ENCODE data around the gene NLRP14. TPM values are rescaled to one million over a fixed set of nuclear protein-coding genes. Genes with fewer than 3 reads are reported as not detected.

NLRP14 gene, protein sequence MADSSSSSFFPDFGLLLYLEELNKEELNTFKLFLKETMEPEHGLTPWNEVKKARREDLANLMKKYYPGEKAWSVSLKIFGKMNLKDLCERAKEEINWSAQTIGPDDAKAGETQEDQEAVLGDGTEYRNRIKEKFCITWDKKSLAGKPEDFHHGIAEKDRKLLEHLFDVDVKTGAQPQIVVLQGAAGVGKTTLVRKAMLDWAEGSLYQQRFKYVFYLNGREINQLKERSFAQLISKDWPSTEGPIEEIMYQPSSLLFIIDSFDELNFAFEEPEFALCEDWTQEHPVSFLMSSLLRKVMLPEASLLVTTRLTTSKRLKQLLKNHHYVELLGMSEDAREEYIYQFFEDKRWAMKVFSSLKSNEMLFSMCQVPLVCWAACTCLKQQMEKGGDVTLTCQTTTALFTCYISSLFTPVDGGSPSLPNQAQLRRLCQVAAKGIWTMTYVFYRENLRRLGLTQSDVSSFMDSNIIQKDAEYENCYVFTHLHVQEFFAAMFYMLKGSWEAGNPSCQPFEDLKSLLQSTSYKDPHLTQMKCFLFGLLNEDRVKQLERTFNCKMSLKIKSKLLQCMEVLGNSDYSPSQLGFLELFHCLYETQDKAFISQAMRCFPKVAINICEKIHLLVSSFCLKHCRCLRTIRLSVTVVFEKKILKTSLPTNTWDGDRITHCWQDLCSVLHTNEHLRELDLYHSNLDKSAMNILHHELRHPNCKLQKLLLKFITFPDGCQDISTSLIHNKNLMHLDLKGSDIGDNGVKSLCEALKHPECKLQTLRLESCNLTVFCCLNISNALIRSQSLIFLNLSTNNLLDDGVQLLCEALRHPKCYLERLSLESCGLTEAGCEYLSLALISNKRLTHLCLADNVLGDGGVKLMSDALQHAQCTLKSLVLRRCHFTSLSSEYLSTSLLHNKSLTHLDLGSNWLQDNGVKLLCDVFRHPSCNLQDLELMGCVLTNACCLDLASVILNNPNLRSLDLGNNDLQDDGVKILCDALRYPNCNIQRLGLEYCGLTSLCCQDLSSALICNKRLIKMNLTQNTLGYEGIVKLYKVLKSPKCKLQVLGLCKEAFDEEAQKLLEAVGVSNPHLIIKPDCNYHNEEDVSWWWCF
- 0.07 and 0.23 TPM in 2 replicates for total RNA-seq (2014; rRNA removed; shearing (Covaris generic))
- 0.15 TPM in 1 of 2 replicates, not detected in the other for polyA plus RNA-seq (2014; cell fraction: nucleus; rRNA removed)

DNA sequence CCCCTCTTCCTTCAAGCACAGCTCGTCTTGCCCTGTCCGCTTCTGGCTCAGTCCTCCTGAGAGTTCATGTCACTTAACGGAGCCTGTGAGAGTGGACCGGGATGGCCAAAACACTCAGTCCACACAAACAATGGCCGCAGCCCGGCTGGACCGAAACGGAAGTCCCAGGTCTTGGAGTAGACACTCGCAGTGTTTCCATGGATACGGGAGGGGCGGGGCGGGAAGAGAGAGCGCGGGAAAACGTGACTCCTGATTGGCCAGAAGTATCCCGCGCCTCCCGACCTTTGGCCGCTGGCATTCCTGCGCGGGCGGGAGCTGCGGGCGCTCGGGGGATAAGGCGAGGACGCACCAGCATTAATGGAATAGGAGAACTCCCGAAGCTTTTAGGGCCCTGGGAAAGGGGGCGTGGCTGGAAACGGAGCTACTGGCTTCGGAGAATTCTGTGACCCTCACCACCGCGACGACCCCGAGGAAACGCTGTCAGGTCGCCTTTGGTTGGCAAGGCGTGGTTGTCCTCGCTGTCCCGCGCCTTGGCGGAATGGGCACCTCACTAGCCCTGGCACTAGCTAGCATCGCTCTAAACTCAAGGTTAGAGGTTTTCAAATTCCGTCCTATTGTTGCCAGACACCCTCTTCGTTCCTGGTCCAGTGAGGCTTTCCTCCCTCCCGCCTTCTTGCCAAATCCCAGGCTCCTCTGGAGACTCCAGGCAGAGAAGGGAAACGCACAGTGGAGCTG lies at the start of gene NLRP14, which contains the start of gene ZNF214:
Gene NLRP14, plus strand, starts transcription at position 297 of the 735 bp plus-strand sequence. CDS start 18,108 bp downstream, outside the sequence.
Gene ZNF214, minus strand, starts transcription at position 164 of the 735 bp plus-strand sequence. CDS start 17,511 bp downstream, outside the sequence.
- DNase-seq (ENCODE audit: extremely low read depth, low read depth): peak; percentile 91

DNA sequence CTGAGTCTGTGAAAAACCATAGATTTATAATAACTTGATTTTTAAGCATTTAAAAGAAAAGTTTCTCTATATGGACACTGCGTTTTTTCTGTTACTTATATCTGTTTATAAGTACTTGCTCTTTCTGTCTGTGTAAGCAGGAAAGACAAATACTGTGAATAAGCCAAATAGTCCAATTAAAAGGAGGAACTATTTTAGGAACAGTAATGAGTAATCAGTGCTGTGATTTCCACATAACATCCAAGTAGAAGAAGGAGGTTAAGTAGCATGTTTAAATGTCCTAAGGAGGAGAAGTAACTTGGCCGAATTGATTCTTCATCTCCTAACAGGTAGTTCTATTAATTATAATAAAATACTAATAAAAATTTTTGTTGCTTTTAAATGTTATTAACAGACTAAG lies 40.9 kb upstream of the NLRP14 start:
- DNase-seq (ENCODE audit: extremely low read depth, low read depth): no peak

- no peak for DNase-seq (ENCODE audit: extremely low read depth, low read depth)
Measured at GRCh38 chr11:6986487-6986886, 33.8 kb upstream of the NLRP14 start.

DNA sequence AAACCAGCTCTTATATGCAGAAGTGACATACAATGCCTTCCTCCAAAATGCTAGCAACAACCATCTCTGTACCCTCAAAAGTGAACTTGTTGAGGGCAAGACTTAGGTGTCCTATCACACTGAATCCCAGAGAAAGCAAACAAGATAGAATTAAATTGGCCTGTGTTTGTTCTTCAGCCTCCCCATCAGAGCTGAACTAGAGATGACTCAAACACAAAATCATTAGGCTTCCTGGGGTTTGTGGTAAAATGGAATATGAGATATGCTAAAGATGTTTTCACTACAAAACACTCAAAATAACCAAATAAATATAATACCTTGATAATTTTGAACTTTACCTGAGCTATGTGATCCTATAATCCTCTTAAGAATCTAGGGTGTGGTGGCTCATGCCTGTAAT lies 31.8 kb upstream of the NLRP14 start:
- DNase-seq (ENCODE audit: extremely low read depth, low read depth): no peak

GRCh38 chr11:6991227-6991626 lies 29.1 kb upstream of the NLRP14 start:
- DNase-seq (ENCODE audit: extremely low read depth, low read depth): no peak

DNA sequence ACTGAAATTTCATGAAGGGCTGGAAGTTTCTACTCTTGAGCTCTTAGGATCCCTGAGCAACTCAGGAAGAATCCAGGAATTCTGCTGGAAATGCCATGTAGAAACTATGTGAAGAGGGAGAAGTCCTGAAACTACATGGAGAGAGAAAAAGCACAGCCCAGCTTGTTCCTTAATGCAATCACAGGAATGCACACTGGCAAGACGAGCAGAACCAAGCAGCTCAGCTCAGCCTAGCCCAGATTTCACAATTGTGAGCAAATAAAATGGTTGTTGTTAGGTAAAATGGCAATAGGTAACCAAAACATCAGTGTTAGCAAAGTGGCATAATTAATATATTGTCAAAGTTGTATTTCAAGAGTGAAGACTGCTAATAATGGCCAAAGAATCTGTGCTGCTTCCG lies 28.3 kb upstream of the NLRP14 start:
- no peak for DNase-seq (ENCODE audit: extremely low read depth, low read depth)

DNA sequence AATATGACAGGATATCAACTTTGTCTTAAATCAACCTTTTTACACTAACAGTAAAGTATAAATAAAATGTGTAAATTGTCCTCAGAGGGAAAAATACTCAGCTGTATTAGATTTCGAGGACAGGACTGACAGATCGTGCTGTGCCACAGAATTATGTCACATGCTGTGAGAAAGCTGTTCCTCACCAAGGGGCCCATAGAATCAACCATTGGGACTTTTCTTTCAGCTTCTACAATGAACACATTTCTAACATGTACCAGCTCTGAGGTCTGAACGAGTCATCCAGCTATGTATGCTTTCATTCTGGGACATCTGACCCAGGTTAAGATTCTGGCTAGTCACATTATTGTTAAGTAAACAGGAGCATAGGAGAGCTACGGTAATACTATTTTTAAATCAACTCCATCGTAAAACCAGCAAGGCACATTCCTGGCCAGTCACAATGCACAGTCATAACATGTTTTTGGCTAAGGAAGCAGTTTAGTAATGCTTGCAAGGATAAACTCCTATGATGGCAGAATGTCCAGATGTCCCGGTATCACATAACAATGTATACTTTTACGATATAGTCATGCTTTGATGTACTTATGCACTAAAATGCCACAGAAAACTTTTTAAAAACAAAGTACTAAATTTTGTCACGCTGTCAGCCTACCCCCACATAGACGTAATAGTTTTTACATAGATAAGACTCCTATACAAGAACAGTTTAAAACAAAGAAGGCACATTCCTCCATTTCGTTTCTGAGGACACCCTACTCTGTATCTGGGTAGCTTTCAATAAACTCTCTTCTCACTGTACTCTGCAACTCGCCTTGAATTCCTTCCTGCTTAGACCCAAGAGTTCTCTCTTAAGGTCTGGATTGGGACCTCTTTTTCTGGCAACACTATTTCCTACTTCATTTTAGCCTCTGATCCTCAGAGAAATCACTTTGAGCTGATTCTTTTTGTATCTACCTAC lies 27.5 kb upstream of the NLRP14 start:
- no peak for DNase-seq (ENCODE audit: extremely low read depth, low read depth)

- no peak for DNase-seq (ENCODE audit: extremely low read depth, low read depth)
Measured at GRCh38 chr11:6995703-6996102, 24.6 kb upstream of the NLRP14 start.

GRCh38 chr11:7004482-7004881 lies 15.8 kb upstream of the NLRP14 start:
- no peak for DNase-seq (ENCODE audit: extremely low read depth, low read depth)

GRCh38 chr11:7014118-7014517 lies 6.2 kb upstream of the NLRP14 start:
- DNase-seq (ENCODE audit: extremely low read depth, low read depth): no peak

GRCh38 chr11:7016011-7016410 lies 4.3 kb upstream of the NLRP14 start:
- no peak for DNase-seq (ENCODE audit: extremely low read depth, low read depth)

GRCh38 chr11:7019500-7020182 lies 638 bp upstream of the NLRP14 start:
- DNase-seq (ENCODE audit: extremely low read depth, low read depth): no peak

DNA sequence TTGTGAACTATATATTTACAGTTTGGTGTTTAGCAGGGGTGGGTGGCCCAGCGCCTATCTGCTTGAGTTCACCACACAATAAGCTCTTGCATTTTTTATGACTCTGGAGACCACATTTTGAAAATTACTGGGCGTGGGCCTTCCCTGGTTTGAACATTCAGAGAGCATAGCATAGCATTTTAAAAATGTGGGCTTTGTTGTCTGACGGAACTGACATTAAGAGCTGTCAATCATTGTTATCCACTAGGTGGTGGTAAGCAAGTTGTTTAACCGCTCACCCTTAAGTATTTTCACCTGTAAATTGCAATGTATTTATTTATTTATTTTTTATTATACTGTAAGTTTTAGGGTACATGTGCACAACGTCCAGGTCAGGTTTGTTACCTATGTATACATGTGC lies 1.0 kb downstream of the NLRP14 start:
- no peak for DNase-seq (ENCODE audit: extremely low read depth, low read depth)

DNA sequence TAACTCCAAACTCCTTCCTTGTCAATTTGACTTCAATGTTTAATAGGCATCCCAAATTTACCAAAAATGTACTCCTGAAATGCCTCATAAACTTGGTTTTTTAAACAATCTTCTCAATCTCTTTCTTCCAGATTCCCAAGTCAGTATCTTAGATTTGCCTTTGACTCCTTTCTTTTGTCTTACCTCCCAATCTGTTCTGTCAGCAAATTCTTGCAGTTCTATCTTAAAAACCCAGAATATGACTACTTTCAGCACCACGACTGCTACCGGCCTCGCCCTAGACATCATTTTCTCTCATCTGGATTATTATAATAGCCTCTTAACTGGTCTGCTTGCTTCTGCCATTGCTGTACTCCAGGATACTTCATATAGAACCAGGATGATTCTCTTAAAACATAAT lies 7.9 kb downstream of the NLRP14 start:
- no peak for DNase-seq (ENCODE audit: extremely low read depth, low read depth)

GRCh38 chr11:7030836-7031235 lies 10.6 kb downstream of the NLRP14 start:
- no peak for DNase-seq (ENCODE audit: extremely low read depth, low read depth)

DNA sequence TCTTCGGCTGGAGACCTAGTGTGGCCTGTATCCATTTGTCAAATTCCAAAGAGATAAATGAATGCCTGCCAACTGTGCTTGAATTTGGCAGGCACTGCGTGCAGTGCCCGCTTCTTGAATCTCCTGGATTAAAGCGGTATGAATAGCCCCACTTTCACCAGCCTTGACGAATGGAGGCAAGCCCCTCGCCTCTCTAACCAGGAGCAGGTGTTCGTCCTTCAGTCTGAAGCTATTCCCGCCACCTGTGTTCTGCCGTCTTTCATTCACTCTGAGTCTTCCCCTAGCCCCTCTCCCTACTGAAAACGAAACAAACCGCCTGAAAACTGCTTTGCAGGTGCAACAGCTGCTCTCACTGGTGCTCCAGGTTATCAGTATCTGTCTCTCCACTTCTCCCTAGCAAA lies 11.2 kb downstream of the NLRP14 start:
- DNase-seq (ENCODE audit: extremely low read depth, low read depth): no peak

GRCh38 chr11:7032692-7033091 lies 12.4 kb downstream of the NLRP14 start:
- no peak for DNase-seq (ENCODE audit: extremely low read depth, low read depth)

DNA sequence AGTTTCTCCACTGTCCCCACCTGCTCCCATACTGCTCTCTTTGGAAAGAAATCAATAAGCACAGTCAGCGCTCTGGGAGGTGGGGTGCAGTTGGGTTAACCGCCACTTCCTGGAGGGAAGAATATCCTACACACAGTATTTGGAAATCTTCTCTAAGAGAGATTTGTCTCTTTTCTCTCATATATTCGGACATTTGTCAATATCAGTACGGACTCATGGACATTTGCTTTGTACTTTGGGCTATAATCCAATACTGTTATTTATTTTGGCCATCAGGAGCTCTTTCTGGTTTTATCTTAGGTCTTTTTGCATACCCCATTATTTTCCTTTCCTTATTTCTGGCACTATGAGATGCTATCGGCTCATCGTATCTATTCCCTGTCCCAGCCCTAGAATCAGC lies 13.7 kb downstream of the NLRP14 start:
- no peak for DNase-seq (ENCODE audit: extremely low read depth, low read depth)
